Measurements from ENCODE around the gene LYRM4.

LYRM4 gene

DNA sequence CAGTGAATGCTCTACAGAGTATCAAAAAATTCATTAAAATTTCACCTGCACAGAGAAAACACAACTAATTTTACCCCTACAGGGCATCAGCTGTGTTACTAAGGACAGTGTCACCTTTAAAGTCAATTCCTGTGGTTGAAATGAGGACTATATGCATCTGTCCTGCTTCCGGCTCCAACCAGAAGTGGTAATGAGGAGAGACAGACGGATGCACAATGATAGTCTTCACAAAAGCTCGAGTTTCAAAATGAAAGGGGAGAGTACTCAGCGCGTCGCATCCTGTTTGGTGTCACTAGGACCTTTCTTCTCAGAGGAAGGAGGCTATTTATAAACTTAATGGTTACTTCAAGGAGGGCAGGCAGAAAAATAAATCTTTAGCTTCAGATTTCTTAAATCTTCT is 86.5 kb downstream of the LYRM4 start:
- H3K79me2 ChIP-seq (ENCODE audit: insufficient read depth, low read length): no peaks in the 10 kb centered on the region
- no peaks in the 10 kb centered on the region for H3F3A ChIP-seq (ENCODE audit: insufficient read depth)
- H2AFZ ChIP-seq (ENCODE audit: low read depth, low read length, severe bottlenecking): no peak overlapping the region
- no peaks in the 10 kb centered on the region for H3K27me3 ChIP-seq (ENCODE audit: low read length)
- TF ChIP-seq, protein P1, sequence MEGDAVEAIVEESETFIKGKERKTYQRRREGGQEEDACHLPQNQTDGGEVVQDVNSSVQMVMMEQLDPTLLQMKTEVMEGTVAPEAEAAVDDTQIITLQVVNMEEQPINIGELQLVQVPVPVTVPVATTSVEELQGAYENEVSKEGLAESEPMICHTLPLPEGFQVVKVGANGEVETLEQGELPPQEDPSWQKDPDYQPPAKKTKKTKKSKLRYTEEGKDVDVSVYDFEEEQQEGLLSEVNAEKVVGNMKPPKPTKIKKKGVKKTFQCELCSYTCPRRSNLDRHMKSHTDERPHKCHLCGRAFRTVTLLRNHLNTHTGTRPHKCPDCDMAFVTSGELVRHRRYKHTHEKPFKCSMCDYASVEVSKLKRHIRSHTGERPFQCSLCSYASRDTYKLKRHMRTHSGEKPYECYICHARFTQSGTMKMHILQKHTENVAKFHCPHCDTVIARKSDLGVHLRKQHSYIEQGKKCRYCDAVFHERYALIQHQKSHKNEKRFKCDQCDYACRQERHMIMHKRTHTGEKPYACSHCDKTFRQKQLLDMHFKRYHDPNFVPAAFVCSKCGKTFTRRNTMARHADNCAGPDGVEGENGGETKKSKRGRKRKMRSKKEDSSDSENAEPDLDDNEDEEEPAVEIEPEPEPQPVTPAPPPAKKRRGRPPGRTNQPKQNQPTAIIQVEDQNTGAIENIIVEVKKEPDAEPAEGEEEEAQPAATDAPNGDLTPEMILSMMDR (IDR thresholded peaks at IDR 0.05; ENCODE audit: insufficient read depth, low read length, poor library complexity, severe bottlenecking): no peak
- no peak for TF ChIP-seq EZH2phosphoT487 (conservative IDR thresholded peaks at IDR 0.05; ENCODE audit: low read length)
- no peaks in the 10 kb centered on the region for H3K9me3 ChIP-seq (ENCODE audit: insufficient read depth, low read length)
- H3K36me3 ChIP-seq (ENCODE audit: low read length): no peaks in the 10 kb centered on the region
- H4K20me1 ChIP-seq (ENCODE audit: low read depth, low read length): 0 out of 2 replicates have a peak, but pooled peaks cover under 1% of the 10 kb centered on the region
- H3K4me2 ChIP-seq (ENCODE audit: low read depth, low read length, poor library complexity, severe bottlenecking): no peak overlapping the region
- H3K9ac ChIP-seq (ENCODE audit: low read length): no peak overlapping the region
- H3K27ac ChIP-seq (ENCODE audit: low read depth, low read length): no peak overlapping the region
- no peaks in the 10 kb centered on the region for H3K9me2 ChIP-seq (replicated peaks; ENCODE audit: insufficient read depth, low read length)
- no peak overlapping the region for H3K4me3 ChIP-seq (ENCODE audit: insufficient read depth, low read length, poor library complexity, severe bottlenecking)

DNA sequence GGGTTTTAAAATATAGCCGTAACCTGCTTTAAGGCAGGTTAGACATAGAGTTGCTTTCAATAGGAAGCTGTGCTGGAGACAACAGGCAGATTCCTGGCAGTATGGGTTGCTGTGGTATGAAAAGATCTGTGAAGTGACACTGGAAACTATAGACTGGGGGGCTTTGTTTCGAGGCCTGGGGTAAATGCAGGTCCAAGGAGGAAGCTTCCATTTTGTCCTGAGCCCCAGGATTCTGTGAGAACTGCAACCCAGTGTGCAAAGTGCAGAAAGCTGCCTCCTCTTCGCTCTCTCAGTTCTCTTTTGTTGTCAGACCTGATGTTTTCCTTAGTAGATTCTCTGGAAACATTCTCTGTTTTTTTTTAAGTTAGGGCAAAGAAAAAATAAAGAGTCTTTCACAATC is 86.9 kb downstream of the LYRM4 start:
- H3K4me2 ChIP-seq (ENCODE audit: low read depth, low read length, poor library complexity, severe bottlenecking): no peak overlapping the region
- no peak overlapping the region for H3K4me3 ChIP-seq (ENCODE audit: insufficient read depth, low read length, poor library complexity, severe bottlenecking)

DNA sequence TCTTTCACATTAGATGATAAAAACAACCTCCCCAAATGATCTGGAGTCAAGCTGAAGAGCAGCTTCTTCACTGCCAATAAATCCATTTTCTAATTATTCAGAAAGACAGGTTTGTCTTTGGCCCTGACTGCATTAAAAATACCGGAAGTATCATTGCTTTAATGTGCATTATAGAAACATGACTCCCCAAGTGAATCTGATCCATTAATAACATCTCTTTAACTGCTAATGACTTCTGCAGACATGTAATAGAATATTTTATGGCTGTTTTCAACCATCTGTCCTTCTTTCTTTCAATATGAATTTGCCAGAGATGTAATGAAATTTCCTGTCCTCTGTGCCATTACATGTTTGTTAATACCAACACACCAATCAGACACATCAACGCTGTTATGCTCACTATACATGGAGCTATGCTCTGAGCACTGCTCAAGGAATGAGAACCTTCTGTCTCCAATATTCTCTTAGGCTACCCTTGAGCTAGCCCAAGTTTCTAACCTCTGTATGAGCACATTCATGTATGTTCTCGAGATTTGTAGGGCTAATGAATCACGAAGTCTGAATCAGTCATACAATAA is 87.8 kb downstream of the LYRM4 start:
- no peak overlapping the region for H3K27ac ChIP-seq (ENCODE audit: low read depth, low read length)
- no peak for TF ChIP-seq EZH2phosphoT487 (conservative IDR thresholded peaks at IDR 0.05; ENCODE audit: low read length)
- TF ChIP-seq, protein P1 (IDR thresholded peaks at IDR 0.05; ENCODE audit: insufficient read depth, low read length, poor library complexity, severe bottlenecking): no peak
- no peaks in the 10 kb centered on the region for H3K79me2 ChIP-seq (ENCODE audit: insufficient read depth, low read length)
- no peaks in the 10 kb centered on the region for H3F3A ChIP-seq (ENCODE audit: insufficient read depth)
- no peak overlapping the region for H3K4me2 ChIP-seq (ENCODE audit: low read depth, low read length, poor library complexity, severe bottlenecking)
- H3K9me3 ChIP-seq (ENCODE audit: insufficient read depth, low read length): no peaks in the 10 kb centered on the region
- no peak overlapping the region for H2AFZ ChIP-seq (ENCODE audit: low read depth, low read length, severe bottlenecking)
- no peak overlapping the region for H3K9ac ChIP-seq (ENCODE audit: low read length)
- H3K27me3 ChIP-seq (ENCODE audit: low read length): no peaks in the 10 kb centered on the region
- no peaks in the 10 kb centered on the region for H3K36me3 ChIP-seq (ENCODE audit: low read length)
- 0 out of 2 replicates have a peak, but pooled peaks cover 5% of the 10 kb centered on the region for H4K20me1 ChIP-seq (ENCODE audit: low read depth, low read length)
- H3K4me3 ChIP-seq (ENCODE audit: insufficient read depth, low read length, poor library complexity, severe bottlenecking): no peak overlapping the region
- H3K9me2 ChIP-seq (replicated peaks; ENCODE audit: insufficient read depth, low read length): no peaks in the 10 kb centered on the region

More for the DNA sequence above, 86.9 kb downstream of the LYRM4 start:
- H3K36me3 ChIP-seq (ENCODE audit: low read length): no peaks in the 10 kb centered on the region
- H3K9me2 ChIP-seq (replicated peaks; ENCODE audit: insufficient read depth, low read length): no peaks in the 10 kb centered on the region
- H3K27me3 ChIP-seq (ENCODE audit: low read length): no peaks in the 10 kb centered on the region
- no peak overlapping the region for H3K9ac ChIP-seq (ENCODE audit: low read length)
- 0 out of 2 replicates have a peak, but pooled peaks cover 3% of the 10 kb centered on the region for H4K20me1 ChIP-seq (ENCODE audit: low read depth, low read length)
- no peaks in the 10 kb centered on the region for H3F3A ChIP-seq (ENCODE audit: insufficient read depth)
- TF ChIP-seq, protein P1 (IDR thresholded peaks at IDR 0.05; ENCODE audit: insufficient read depth, low read length, poor library complexity, severe bottlenecking): no peak
- no peak for TF ChIP-seq EZH2phosphoT487 (conservative IDR thresholded peaks at IDR 0.05; ENCODE audit: low read length)
- no peaks in the 10 kb centered on the region for H3K79me2 ChIP-seq (ENCODE audit: insufficient read depth, low read length)
- H3K9me3 ChIP-seq (ENCODE audit: insufficient read depth, low read length): no peaks in the 10 kb centered on the region
- no peak overlapping the region for H3K27ac ChIP-seq (ENCODE audit: low read depth, low read length)
- H2AFZ ChIP-seq (ENCODE audit: low read depth, low read length, severe bottlenecking): no peak overlapping the region

All from SU-DHL-6 (cell line).